D721Med (cell line): ENCODE results near the gene WNT8A.

Experiments used
- DNase-seq: peaks from one replicate; pipeline ENCODE4 v3.0.0; 2011; ENCODE audit warnings: low spot score; ENCODE audit not compliant: insufficient read length
- FAIRE-seq: peaks from 2 replicates; lab custom pipeline; 2011; peaks lifted over from hg19 to GRCh38; lab: Jason Lieb, UNC
- CTCF ChIP-seq: IDR thresholded peaks from 2 replicates; pipeline ENCODE4 v1.5.1; 2012; ENCODE audit warnings: mild to moderate bottlenecking, control low read depth; ENCODE audit not compliant: insufficient read depth; ENCODE audit errors: missing control alignments

WNT8A gene

DNA sequence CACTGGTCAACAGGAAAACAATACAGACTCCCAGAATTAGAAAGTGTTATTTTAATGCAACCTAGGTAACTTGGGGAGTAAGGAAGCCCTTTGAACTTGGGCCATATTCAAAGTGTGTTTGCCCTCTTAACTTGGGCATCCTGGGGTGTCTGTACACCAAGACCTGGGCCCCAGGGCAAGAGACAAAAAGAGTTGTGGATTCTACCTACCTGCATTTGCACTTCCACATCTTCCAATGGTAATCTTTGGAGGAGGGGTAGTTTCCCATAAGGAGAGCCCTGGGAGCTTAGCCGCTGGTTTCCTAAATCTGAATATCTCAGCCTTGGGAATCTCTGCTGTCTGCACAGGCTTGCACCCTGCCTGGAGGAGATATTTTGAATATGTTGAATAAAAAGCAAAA lies 8.5 kb downstream of the WNT8A start:
- FAIRE-seq (no peak), DNase-seq (no peak)
- no peak for TF ChIP-seq CTCF

DNA sequence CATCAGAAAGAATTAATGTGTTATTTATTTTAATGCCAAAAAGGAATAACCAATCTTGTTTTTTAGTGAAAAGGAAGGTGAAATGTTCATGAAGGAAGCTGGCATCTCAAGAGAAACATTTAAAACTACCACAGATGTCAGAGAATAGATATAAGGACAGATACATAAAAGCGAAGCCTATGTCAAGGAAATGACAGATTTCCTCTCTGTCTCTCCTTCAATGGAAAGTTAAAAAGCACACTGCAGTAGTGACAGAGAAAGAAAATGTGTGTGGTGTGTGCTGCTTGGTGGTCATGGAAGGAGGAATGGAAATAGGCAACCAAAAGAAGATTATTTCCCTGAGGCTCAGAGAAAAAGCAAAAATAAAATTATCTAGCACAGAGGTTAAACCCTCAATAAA lies 9.2 kb downstream of the WNT8A start:
- TF ChIP-seq CTCF: no peak
- FAIRE-seq (no peak), DNase-seq (no peak)

GRCh38 chr5:138095100-138095907 lies 11.5 kb downstream of the WNT8A start:
- DNase-seq (no peak), FAIRE-seq (no peak)
- TF ChIP-seq CTCF: no peak

DNA sequence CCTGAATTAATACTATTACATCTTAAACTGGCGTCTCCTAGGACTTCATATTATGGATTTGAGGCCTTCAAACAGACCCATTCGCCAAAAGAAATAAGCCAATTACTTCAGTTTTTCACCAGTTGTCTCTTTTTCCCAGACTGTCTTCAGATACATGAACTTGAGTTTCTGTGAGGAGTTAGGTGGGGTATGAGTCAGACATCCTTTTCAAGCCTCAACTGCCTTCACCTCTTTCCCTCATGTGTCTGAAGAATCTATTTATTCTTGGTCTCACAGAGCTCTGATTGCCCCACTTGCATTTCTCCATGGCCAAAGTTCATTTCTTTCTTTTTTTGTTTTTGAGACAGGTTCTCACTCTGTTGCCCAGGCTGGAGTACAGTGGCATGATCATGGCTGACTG lies 12.5 kb downstream of the WNT8A start:
- no peak for TF ChIP-seq CTCF
- FAIRE-seq: no peak
- no peak for DNase-seq

GRCh38 chr5:138096997-138097828 lies 13.4 kb downstream of the WNT8A start:
- no peak for FAIRE-seq
- TF ChIP-seq CTCF: no peak
- no peak for DNase-seq

- FAIRE-seq: no peak
- no peak for TF ChIP-seq CTCF
- no peak for DNase-seq
Observed at GRCh38 chr5:138102454-138103318, 18.9 kb downstream of the WNT8A start.
